ENCODE data around the gene TREM2.

TREM2 gene

DNA sequence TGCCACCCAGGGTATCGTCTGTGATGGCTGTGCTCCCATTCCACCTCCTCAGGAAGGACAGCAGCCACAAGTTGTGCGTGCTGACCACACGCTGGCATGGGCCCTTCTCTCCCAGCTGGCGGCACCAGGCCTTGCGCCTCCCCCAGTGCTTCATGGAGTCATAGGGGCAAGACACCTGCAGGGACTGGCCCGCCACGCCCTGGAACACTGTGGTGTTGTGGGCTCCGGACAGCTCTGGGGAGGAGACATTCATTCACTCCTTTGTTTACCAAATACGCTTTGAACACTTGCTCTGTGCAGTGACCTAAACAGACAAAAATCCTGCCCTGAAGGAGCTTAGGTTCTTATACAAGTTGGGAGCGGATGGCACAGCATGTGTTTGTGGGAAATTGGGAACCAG is 1.5 kb downstream of the TREM2 start:
- POLR2A ChIA-PET, result no interaction called here
- H3K4me3 ChIP-seq (ENCODE audit: low read depth, low read length), result no peak overlapping the region
- CTCF ChIA-PET, result no interaction called here
- no peak for DNase-seq (ENCODE audit: low read depth, low spot score)
- TF ChIP-seq, protein P1, sequence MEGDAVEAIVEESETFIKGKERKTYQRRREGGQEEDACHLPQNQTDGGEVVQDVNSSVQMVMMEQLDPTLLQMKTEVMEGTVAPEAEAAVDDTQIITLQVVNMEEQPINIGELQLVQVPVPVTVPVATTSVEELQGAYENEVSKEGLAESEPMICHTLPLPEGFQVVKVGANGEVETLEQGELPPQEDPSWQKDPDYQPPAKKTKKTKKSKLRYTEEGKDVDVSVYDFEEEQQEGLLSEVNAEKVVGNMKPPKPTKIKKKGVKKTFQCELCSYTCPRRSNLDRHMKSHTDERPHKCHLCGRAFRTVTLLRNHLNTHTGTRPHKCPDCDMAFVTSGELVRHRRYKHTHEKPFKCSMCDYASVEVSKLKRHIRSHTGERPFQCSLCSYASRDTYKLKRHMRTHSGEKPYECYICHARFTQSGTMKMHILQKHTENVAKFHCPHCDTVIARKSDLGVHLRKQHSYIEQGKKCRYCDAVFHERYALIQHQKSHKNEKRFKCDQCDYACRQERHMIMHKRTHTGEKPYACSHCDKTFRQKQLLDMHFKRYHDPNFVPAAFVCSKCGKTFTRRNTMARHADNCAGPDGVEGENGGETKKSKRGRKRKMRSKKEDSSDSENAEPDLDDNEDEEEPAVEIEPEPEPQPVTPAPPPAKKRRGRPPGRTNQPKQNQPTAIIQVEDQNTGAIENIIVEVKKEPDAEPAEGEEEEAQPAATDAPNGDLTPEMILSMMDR (IDR thresholded peaks at IDR 0.05; ENCODE audit: insufficient read depth, low read length, missing control alignments), result no peak

DNA sequence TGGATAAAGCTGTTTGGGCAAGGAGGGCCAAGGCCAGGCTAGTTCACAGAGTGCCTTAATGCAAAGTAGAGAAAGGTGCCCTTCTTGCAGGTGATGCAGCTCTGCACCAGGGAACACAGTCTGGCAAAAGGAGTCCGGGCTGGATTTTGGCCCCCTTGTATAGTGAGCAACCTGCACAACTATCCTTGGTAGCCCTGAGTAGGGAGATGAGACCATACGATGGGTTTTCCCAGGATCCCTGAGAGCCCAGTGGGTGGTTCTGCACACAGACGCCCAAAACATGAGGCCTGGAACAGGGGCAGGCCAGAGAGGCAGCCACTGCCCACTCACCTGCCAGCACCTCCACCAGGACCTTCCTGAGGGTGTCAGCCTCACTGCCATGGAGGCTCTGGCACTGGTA is 2.0 kb downstream of the TREM2 start:
- POLR2A ChIA-PET, result no interaction called here
- H3K4me3 ChIP-seq (ENCODE audit: low read depth, low read length), result no peak overlapping the region
- CTCF ChIA-PET, result no interaction called here
- DNase-seq (ENCODE audit: low read depth, low spot score), result no peak
- TF ChIP-seq, protein P1 (IDR thresholded peaks at IDR 0.05; ENCODE audit: insufficient read depth, low read length, missing control alignments), result no peak

DNA sequence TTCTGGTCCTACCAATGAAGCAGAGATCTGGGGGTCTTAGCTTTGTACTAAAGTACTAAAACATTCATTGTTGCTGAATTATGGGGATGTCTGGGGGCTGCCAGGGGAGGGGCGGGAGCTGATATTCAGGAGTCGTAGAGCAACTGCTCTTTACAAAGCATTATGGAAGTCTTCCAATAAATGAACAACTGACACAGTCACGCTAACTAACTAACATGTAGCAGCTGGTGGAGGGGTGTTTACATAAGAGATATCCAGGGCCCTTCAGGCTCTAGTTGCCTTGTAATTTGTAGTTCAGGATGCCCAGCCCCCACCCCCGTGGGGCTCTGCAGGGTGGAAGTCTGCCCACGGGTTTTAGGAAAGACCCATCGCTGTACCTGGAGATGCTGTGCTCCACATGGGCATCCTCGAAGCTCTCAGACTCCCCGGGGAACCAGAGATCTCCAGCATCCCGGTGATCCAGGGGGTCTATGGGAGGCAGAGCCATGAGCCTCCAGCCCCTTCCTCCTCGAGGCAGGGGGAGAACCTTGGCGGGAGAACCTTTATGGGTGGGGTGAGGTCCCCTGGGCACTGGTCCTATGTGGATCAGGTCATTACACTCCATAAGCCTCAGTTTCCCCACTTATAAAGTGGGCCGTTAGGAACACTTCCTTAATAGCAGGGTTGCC is 3.4 kb downstream of the TREM2 start:
- ChIA-PET POLR2A (no interaction called here), CTCF (no interaction called here)
- H3K4me3 ChIP-seq (ENCODE audit: low read depth, low read length), result no peak overlapping the region

DNA sequence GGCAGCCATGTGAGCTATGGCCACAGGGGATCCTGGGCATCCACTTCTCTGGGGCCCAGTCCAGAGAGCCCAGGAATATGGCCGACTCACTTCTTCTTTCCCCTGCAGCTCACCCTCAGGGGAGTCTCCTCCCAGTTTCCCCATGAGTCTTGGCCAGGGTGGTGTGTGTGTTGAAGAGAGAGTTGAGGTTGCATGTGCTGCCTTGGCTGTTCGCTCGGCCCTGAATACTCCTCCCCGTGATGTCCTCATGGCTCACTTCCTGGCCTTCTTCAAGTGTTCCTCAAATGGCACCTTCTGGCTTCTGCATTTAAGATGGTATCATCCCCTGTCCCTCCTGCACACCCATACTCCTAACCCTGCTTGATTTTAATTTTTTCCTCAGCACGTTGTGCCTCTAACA is 5.6 kb downstream of the TREM2 start:
- no peak for DNase-seq (ENCODE audit: low read depth, low spot score)
- POLR2A ChIA-PET, result no interaction called here
- CTCF ChIA-PET, result no interaction called here
- H3K4me3 ChIP-seq (ENCODE audit: low read depth, low read length), result no peak overlapping the region
- TF ChIP-seq, protein P1 (IDR thresholded peaks at IDR 0.05; ENCODE audit: insufficient read depth, low read length, missing control alignments), result no peak

More for the DNA sequence above, 3.4 kb downstream of the TREM2 start:
- no peak for DNase-seq (ENCODE audit: low read depth, low spot score)
- TF ChIP-seq, protein P1 (IDR thresholded peaks at IDR 0.05; ENCODE audit: insufficient read depth, low read length, missing control alignments), result no peak

DNA sequence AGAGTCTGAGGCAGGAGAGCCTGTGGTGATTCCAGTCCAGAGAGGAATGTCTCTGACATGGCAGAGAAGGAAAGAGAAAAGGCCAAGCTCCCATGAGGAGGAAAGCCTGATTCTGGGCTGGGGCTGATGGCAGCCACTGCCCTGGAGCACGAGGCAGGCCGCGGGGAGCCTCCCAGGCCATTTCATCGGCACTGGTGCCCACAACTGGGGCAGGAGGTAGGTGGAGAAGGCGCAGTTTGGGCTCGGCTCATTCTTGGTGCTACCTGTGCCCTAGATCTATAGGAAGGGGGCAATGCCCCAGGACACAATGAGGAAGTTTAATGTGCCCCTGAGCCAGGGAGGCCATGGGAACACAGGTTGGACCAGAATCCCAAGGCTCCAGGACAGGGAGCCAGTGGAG is 6.1 kb downstream of the TREM2 start:
- TF ChIP-seq, protein P1 (IDR thresholded peaks at IDR 0.05; ENCODE audit: insufficient read depth, low read length, missing control alignments), result no peak
- ChIA-PET POLR2A (no interaction called here), CTCF (no interaction called here)
- no peak for DNase-seq (ENCODE audit: low read depth, low spot score)
- H3K4me3 ChIP-seq (ENCODE audit: low read depth, low read length), result no peak overlapping the region

DNA sequence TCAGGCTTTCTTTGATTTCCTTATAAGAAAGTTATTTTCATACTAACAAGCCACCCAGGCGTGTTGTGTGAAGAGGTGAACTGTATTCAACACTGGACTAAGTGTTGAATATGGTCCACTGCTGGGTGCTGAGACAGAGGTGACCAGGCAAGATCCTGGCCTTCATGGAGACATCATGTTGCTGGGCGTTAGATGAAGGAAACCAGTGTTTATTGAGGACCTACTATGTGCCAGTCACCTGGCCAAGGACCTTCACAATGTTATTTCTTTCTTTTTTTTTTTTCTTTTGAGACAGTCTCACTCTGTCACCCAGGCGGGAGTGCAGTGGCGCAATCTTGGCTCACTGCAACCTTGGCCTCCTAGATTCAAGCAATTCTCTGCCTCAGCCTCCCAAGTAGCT is 6.9 kb downstream of the TREM2 start:
- TF ChIP-seq, protein P1 (IDR thresholded peaks at IDR 0.05; ENCODE audit: insufficient read depth, low read length, missing control alignments), result no peak
- POLR2A ChIA-PET, result no interaction called here
- no peak for DNase-seq (ENCODE audit: low read depth, low spot score)
- CTCF ChIA-PET, result no interaction called here
- no peak overlapping the region for H3K4me3 ChIP-seq (ENCODE audit: low read depth, low read length)

All from AG04449 (cell line).